H9 (cell line): ENCODE data around the gene TTC13. TPM values are rescaled to one million over a fixed set of nuclear protein-coding genes. Genes with fewer than 3 reads are reported as not detected.

Experiments
- DNase-seq: peaks from one replicate; pipeline ENCODE4 v3.0.0-alpha.2; 2017
- H2AFZ ChIP-seq: one replicate; pipeline ENCODE4 v1.6.1; 2013; ENCODE audit warnings: mild to moderate bottlenecking, low read length, control low read depth, moderate library complexity
- H2AK5ac ChIP-seq: 2 replicates; pipeline ENCODE4 v1.6.1; 2013; ENCODE audit warnings: low read length, control low read depth, mixed read lengths; ENCODE audit not compliant: insufficient read length
- H2BK120ac ChIP-seq: one replicate; pipeline ENCODE4 v1.6.1; 2013; ENCODE audit warnings: low read depth, mild to moderate bottlenecking, low read length, control low read depth, inconsistent platforms; ENCODE audit not compliant: poor library complexity, severe bottlenecking
- H2BK12ac ChIP-seq: 2 replicates; pipeline ENCODE4 v1.6.1; 2013; ENCODE audit warnings: low read length, control low read depth, mixed read lengths, low read depth; ENCODE audit not compliant: insufficient read length
- H2BK15ac ChIP-seq: 2 replicates; pipeline ENCODE4 v1.6.1; 2013; ENCODE audit warnings: low read depth, low read length, control low read depth
- H2BK20ac ChIP-seq: one replicate; pipeline ENCODE4 v1.6.1; 2013; ENCODE audit warnings: low read depth, mild to moderate bottlenecking, low read length, control low read depth, inconsistent platforms; ENCODE audit not compliant: poor library complexity, severe bottlenecking
- H2BK5ac ChIP-seq: 2 replicates; pipeline ENCODE4 v1.6.1; 2013; ENCODE audit warnings: low read length, control low read depth, mixed read lengths; ENCODE audit not compliant: insufficient read length
- H3K14ac ChIP-seq: 2 replicates; pipeline ENCODE4 v1.6.1; 2013; ENCODE audit warnings: low read length, control low read depth; ENCODE audit not compliant: insufficient read depth
- H3K18ac ChIP-seq: 2 replicates; pipeline ENCODE4 v1.6.1; 2013; ENCODE audit warnings: low read depth, mild to moderate bottlenecking, mixed read lengths, low read length, control low read depth; ENCODE audit not compliant: insufficient read length
- H3K23ac ChIP-seq: 2 replicates; pipeline ENCODE4 v1.6.1; 2013; ENCODE audit warnings: low read length, control low read depth, mixed read lengths, low read depth; ENCODE audit not compliant: insufficient read length
- H3K23me2 ChIP-seq: 2 replicates; pipeline ENCODE4 v1.6.1; 2013; ENCODE audit warnings: low read depth, mild to moderate bottlenecking, mixed read lengths, low read length, control low read depth; ENCODE audit not compliant: insufficient read length, poor library complexity, severe bottlenecking
- H3K27ac ChIP-seq: 2 replicates; pipeline ENCODE4 v1.5.1; 2013; ENCODE audit warnings: low read length, control low read depth, mixed read lengths, low read depth; ENCODE audit not compliant: insufficient read length
- H3K27me3 ChIP-seq: 2 replicates; pipeline ENCODE4 v1.6.1; 2013; ENCODE audit warnings: low read length, control low read depth, inconsistent platforms; ENCODE audit not compliant: insufficient read depth
- H3K4ac ChIP-seq: 2 replicates; pipeline ENCODE4 v1.6.1; 2013; ENCODE audit warnings: low read depth, mild to moderate bottlenecking, control low read depth, inconsistent platforms, low read length, moderate library complexity
- H3K4me1 ChIP-seq: 2 replicates; pipeline ENCODE4 v1.6.1; 2013; ENCODE audit warnings: low read length, control low read depth, inconsistent platforms; ENCODE audit not compliant: insufficient read depth
- H3K4me2 ChIP-seq: 2 replicates; pipeline ENCODE4 v1.6.1; 2013; ENCODE audit warnings: low read length, control low read depth, mixed read lengths; ENCODE audit not compliant: insufficient read length, insufficient read depth
- H3K56ac ChIP-seq: 2 replicates; pipeline ENCODE4 v1.6.1; 2013; ENCODE audit warnings: low read depth, mild to moderate bottlenecking, mixed read lengths, low read length, control low read depth; ENCODE audit not compliant: insufficient read length
- H3K79me1 ChIP-seq: 2 replicates; pipeline ENCODE4 v1.6.1; 2013; ENCODE audit warnings: low read depth, mild to moderate bottlenecking, moderate library complexity, low read length, control low read depth, inconsistent platforms; ENCODE audit not compliant: insufficient read depth, poor library complexity, severe bottlenecking
- H3K79me2 ChIP-seq: 2 replicates; pipeline ENCODE4 v1.6.1; 2013; ENCODE audit warnings: low read length, control low read depth, inconsistent platforms; ENCODE audit not compliant: insufficient read depth
- H3K9ac ChIP-seq: 2 replicates; pipeline ENCODE4 v1.6.1; 2013; ENCODE audit warnings: low read length, control low read depth, mixed read lengths; ENCODE audit not compliant: insufficient read length; ENCODE audit errors: extremely low read depth
- H3K9me3 ChIP-seq: one replicate; pipeline ENCODE4 v1.6.1; 2013; ENCODE audit warnings: low read depth, low read length, inconsistent platforms; ENCODE audit not compliant: control insufficient read depth
- H3T11ph ChIP-seq: one replicate; pipeline ENCODE4 v1.6.1; 2013; ENCODE audit warnings: mild to moderate bottlenecking, low read length, control low read depth, inconsistent platforms
- H4K20me1 ChIP-seq: one replicate; pipeline ENCODE4 v1.6.1; 2013; ENCODE audit not compliant: control insufficient read depth, insufficient read length, insufficient read depth
- H4K5ac ChIP-seq: 2 replicates; pipeline ENCODE4 v1.6.1; 2013; ENCODE audit warnings: low read depth, mild to moderate bottlenecking, mixed read lengths, low read length, control low read depth; ENCODE audit not compliant: insufficient read length
- H4K8ac ChIP-seq: replicated peaks from 2 replicates; pipeline ENCODE4 v1.6.1; 2013; ENCODE audit warnings: low read length, control low read depth, mixed read lengths, low read depth; ENCODE audit not compliant: insufficient read length
- H4K91ac ChIP-seq: 2 replicates; pipeline ENCODE4 v1.6.1; 2013; ENCODE audit warnings: low read depth, mild to moderate bottlenecking, moderate library complexity, mixed read lengths, low read length, control low read depth; ENCODE audit not compliant: insufficient read length
- H3K27ac Mint-ChIP-seq, 3 experiments: 2 replicates in 2 of 3; 3 replicates in 1 of 3; pipeline ENCODE4 v1.8.0; 2020 to 2021; ENCODE audit warnings: mixed read lengths in 3 of 3, mild to moderate bottlenecking in 1 of 3, moderate library complexity in 1 of 3
- H3K27me3 Mint-ChIP-seq: 2 replicates; pipeline ENCODE4 v1.8.0; 2021; ENCODE audit warnings: low read depth, mild to moderate bottlenecking, moderate library complexity, mixed read lengths
- H3K36me3 Mint-ChIP-seq, 3 experiments: 2 replicates in 2 of 3; 3 replicates in 1 of 3; pipeline ENCODE4 v1.8.0; 2020 to 2021; ENCODE audit warnings: low read depth in 3 of 3, mixed read lengths in 3 of 3; ENCODE audit not compliant: insufficient read depth in 1 of 3
- H3K4me1 Mint-ChIP-seq, 2 experiments: 2 replicates each; pipeline ENCODE4 v1.8.0; 2020; ENCODE audit warnings: mixed read lengths in 2 of 2
- H3K4me3 Mint-ChIP-seq, 2 experiments: 2 replicates in 1 of 2; 3 replicates in 1 of 2; pipeline ENCODE4 v1.8.0; 2020 to 2021; ENCODE audit warnings: mild to moderate bottlenecking in 2 of 2, mixed read lengths in 2 of 2, moderate library complexity in 1 of 2
- H3K9me3 Mint-ChIP-seq, 2 experiments: 2 replicates in 1 of 2; 3 replicates in 1 of 2; pipeline ENCODE4 v1.8.0; 2020; ENCODE audit warnings: mild to moderate bottlenecking in 2 of 2, mixed read lengths in 2 of 2, moderate library complexity in 1 of 2
- CTCF ChIP-seq: fragments of 200-600 bp; sonication (generic); conservative IDR thresholded peaks from 3 replicates; pipeline ENCODE4 v1.8.0; 2021; ENCODE audit warnings: antibody characterized with exemption, mild to moderate bottlenecking
- WGBS: extraction: QIAGEN DNeasy Blood & Tissue Kit; methylation state at CpG from one replicate; pipeline ENCODE4 v1.1.7; 2013; ENCODE audit warnings: missing lambda C conversion rate, low lambda C conversion rate, mixed read lengths; ENCODE audit not compliant: insufficient read length; ENCODE audit errors: extremely low coverage; 5-methylcytosine and 5-hydroxymethylcytosine counted together
- long read RNA-seq: library from polyadenylated mRNA; unstranded; transcript quantifications from one replicate; pipeline ENCODE4 v2.0.0, GENCODE V29; 2020
- total RNA-seq: library from RNA; stranded (reverse); gene quantifications from 2 replicates; pipeline ENCODE4 v1.2.1, GENCODE V29; 2021

Gene TTC13
- total RNA-seq = 7.6 and 8.6 TPM in 2 replicates
- long read RNA-seq, transcript TTC13-201 (23 exons, 3,253 nt) = major isoform, 18 of 39 reads
- long read RNA-seq, partial matches to known transcripts = 2 of 39 reads
- long read RNA-seq, other reads (novel, unspliced or antisense) = 17 of 39 reads

- Histone ChIP-seq H2BK120ac (no peak within 1 kb of the TSS), H3T11ph (no peak within 1 kb of the TSS), H3K4ac (no peak within 1 kb of the TSS), H3K56ac (no peak within 1 kb of the TSS), H3K27ac (no peak within 1 kb of the TSS), H2AFZ (no peak within 1 kb of the TSS), H3K4me1 (no peaks in the 10 kb centered on the region), H3K4me2 (peak within 1 kb of the TSS; percentile 61), H2BK20ac (no peak within 1 kb of the TSS), H2BK5ac (no peak within 1 kb of the TSS), H4K5ac (no peak within 1 kb of the TSS), H4K8ac (no peak within 1 kb of the TSS), H3K9ac (peak within 1 kb of the TSS; percentile 49), H3K27me3 (peaks cover 31% of the 10 kb centered on the region), H3K79me1 (no peaks in the 10 kb centered on the region), H2BK12ac (no peak within 1 kb of the TSS), H3K9me3 (no peaks in the 10 kb centered on the region), H3K18ac (no peak within 1 kb of the TSS), H4K20me1 (no peaks in the 10 kb centered on the region), H2AK5ac (no peak within 1 kb of the TSS), H3K14ac (no peak within 1 kb of the TSS), H3K79me2 (no peaks in the 10 kb centered on the region), H4K91ac (no peak within 1 kb of the TSS), H3K23ac (no peak within 1 kb of the TSS), H3K23me2 (peaks cover 9% of the 10 kb centered on the region), H2BK15ac (no peak within 1 kb of the TSS)
- Mint-ChIP-seq H3K36me3 (peaks cover 0 to 2% (median 0%) of the 10 kb centered on the region in 3 experiments; a peak in 1 of 7 replicates), H3K27ac (peak within 1 kb of the TSS in 1 of 3 experiments; percentile 36; a peak in 2 of 7 replicates), H3K27me3 (peaks cover 22% of the 10 kb centered on the region), H3K4me3 (peak within 1 kb of the TSS; percentile 95 to 97), H3K9me3 (no peaks in the 10 kb centered on the region; a peak in 1 of 5 replicates), H3K4me1 (peaks cover 15 to 19% of the 10 kb centered on the region in 2 experiments)
- peak; percentile 99 for DNase-seq
- no CpG with 5 or more reads among the region's 79 CpGs for WGBS
- TF ChIP-seq CTCF = peak; percentile 57
Observed at GRCh38 chr1:230978491-230979388, at the start of gene TTC13, which contains the start of gene ARV1. TTC13 (minus strand) TSS chr1:230978861; CDS start chr1:230978830, 31 bp downstream. ARV1 (plus strand) TSS chr1:230979094; CDS start chr1:230979106, 12 bp downstream.
